ENCODE data around the gene FADS6. TPM values are rescaled to one million over a fixed set of nuclear protein-coding genes. Genes with fewer than 3 reads are reported as not detected.

Gene FADS6
- total and polyA plus RNA-seq, 2 of the 13 experiments (the other 11 are each of a cell fraction or from before 2014, with no cell fraction given): 0.11 TPM

DNA sequence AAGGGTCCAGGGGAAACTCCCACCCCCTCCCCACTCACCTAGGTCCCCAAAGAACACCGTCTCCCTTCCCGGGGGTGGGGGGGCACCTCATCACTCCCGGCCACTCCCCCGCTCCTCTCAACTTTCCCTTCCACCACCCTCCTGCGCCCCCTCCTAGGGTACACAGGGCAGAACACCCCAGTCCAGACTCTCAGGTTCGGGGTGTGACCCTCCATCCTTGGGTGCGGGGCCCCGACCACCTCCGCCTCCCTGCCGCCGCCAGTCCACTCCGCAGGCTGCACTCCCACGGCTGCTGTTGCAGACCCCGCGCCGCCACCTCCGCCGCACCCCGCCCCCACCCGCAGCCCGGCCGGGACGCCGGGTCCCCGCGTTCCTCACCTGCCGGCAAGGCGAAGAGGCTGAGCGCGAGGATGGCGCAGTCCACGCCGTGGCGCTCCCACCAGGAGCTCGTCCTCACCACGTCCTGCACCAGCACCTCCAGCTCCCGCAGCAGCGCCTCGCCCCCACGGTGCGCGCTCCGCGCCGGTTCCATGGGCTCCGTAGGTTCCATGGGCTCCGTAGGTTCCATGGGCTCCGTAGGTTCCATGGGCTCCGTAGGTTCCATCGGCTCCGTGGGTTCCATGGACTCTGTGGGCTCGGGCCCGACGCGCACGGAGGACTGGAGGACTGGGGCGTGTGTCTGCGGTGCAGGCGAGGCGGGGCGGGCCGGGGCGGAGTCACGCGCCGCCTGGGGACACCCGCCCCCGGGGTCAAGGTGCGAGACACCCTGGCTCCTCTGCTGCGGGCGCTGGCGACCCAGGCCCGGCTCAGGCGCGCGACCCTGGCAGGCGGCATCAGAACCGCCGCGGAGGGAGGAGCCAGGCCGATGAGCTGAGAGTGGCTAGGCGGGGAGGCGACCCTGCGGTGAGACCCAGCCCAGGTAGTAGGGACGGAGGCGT, at the start of gene FADS6 (continued):
- TF ChIP-seq, protein P1, sequence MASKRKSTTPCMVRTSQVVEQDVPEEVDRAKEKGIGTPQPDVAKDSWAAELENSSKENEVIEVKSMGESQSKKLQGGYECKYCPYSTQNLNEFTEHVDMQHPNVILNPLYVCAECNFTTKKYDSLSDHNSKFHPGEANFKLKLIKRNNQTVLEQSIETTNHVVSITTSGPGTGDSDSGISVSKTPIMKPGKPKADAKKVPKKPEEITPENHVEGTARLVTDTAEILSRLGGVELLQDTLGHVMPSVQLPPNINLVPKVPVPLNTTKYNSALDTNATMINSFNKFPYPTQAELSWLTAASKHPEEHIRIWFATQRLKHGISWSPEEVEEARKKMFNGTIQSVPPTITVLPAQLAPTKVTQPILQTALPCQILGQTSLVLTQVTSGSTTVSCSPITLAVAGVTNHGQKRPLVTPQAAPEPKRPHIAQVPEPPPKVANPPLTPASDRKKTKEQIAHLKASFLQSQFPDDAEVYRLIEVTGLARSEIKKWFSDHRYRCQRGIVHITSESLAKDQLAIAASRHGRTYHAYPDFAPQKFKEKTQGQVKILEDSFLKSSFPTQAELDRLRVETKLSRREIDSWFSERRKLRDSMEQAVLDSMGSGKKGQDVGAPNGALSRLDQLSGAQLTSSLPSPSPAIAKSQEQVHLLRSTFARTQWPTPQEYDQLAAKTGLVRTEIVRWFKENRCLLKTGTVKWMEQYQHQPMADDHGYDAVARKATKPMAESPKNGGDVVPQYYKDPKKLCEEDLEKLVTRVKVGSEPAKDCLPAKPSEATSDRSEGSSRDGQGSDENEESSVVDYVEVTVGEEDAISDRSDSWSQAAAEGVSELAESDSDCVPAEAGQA (IDR thresholded peaks at IDR 0.05; ENCODE audit: low read depth): no peak
- TF ChIP-seq, protein P1 (CRISPR knock-in tag; IDR thresholded peaks at IDR 0.05; ENCODE audit: borderline replicate concordance): no peak
- TF ChIP-seq ZNF510 (CRISPR knock-in tag; IDR thresholded peaks at IDR 0.05; ENCODE audit: low read depth) (no peak), ATF1 (CRISPR knock-in tag; IDR thresholded peaks at IDR 0.05) (no peak), POLR2G (IDR thresholded peaks at IDR 0.05; ENCODE audit: low read depth, low read length) (no peak), ERF (CRISPR knock-in tag; IDR thresholded peaks at IDR 0.05) (no peak), HCFC1 (IDR thresholded peaks at IDR 0.05; ENCODE audit: low read depth, low read length) (no peak), MYC (CRISPR knock-in tag; IDR thresholded peaks at IDR 0.05; ENCODE audit: borderline replicate concordance) (0 out of 2 replicates have a peak, but pooled peaks have one; percentile 33), ZNF382 (CRISPR knock-in tag; IDR thresholded peaks at IDR 0.05; ENCODE audit: borderline replicate concordance) (no peak), ZNF839 (CRISPR knock-in tag; IDR thresholded peaks at IDR 0.05; ENCODE audit: borderline replicate concordance) (no peak), SMAD1 (CRISPR knock-in tag; IDR thresholded peaks at IDR 0.05; ENCODE audit: borderline replicate concordance, low read depth) (no peak), ZNF264 (CRISPR knock-in tag; IDR thresholded peaks at IDR 0.05) (no peak), ZNF350 (CRISPR knock-in tag; IDR thresholded peaks at IDR 0.05; ENCODE audit: borderline replicate concordance, low read depth) (no peak), MIER2 (CRISPR knock-in tag; IDR thresholded peaks at IDR 0.05) (no peak), ZC3H13 (CRISPR knock-in tag; IDR thresholded peaks at IDR 0.05) (no peak), RCOR2 (CRISPR knock-in tag; IDR thresholded peaks at IDR 0.05) (no peak), ZNF781 (CRISPR knock-in tag; IDR thresholded peaks at IDR 0.05; ENCODE audit: borderline replicate concordance, not compliant biosample characterization) (no peak), JUNB (CRISPR knock-in tag; IDR thresholded peaks at IDR 0.05; ENCODE audit: borderline replicate concordance) (no peak), FLYWCH1 (CRISPR knock-in tag; IDR thresholded peaks at IDR 0.05) (no peak), ONECUT2 (CRISPR knock-in tag; IDR thresholded peaks at IDR 0.05) (no peak), KDM6A (CRISPR knock-in tag; IDR thresholded peaks at IDR 0.05; ENCODE audit: low read depth) (no peak), ZFAT (CRISPR knock-in tag; conservative IDR thresholded peaks at IDR 0.05) (no peak)
- TF ChIP-seq, protein P2, sequence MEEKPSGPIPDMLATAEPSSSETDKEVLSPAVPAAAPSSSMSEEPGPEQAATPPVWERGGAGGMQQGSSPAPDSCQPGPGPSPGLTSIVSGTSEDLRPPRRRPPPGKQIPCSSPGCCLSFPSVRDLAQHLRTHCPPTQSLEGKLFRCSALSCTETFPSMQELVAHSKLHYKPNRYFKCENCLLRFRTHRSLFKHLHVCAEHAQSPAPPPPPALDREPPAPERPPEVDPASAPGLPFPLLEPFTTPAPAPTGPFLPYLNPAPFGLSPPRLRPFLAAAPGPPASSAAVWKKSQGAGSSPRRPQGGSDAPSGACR (CRISPR knock-in tag; IDR thresholded peaks at IDR 0.05): no peak
- TF ChIP-seq, protein P3, sequence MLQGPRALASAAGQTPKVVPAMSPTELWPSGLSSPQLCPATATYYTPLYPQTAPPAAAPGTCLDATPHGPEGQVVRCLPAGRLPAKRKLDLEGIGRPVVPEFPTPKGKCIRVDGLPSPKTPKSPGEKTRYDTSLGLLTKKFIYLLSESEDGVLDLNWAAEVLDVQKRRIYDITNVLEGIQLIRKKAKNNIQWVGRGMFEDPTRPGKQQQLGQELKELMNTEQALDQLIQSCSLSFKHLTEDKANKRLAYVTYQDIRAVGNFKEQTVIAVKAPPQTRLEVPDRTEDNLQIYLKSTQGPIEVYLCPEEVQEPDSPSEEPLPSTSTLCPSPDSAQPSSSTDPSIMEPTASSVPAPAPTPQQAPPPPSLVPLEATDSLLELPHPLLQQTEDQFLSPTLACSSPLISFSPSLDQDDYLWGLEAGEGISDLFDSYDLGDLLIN (CRISPR knock-in tag; IDR thresholded peaks at IDR 0.05; ENCODE audit: borderline replicate concordance): no peak
